ENCODE data around the gene MYO18B. TPM values are rescaled to one million over a fixed set of nuclear protein-coding genes. Genes with fewer than 3 reads are reported as not detected.

The MYO18B gene
- total and polyA plus RNA-seq, 2 of the 4 experiments (the other 2 are of a cell fraction) = under 0.01 TPM; not detected in 1

DNA sequence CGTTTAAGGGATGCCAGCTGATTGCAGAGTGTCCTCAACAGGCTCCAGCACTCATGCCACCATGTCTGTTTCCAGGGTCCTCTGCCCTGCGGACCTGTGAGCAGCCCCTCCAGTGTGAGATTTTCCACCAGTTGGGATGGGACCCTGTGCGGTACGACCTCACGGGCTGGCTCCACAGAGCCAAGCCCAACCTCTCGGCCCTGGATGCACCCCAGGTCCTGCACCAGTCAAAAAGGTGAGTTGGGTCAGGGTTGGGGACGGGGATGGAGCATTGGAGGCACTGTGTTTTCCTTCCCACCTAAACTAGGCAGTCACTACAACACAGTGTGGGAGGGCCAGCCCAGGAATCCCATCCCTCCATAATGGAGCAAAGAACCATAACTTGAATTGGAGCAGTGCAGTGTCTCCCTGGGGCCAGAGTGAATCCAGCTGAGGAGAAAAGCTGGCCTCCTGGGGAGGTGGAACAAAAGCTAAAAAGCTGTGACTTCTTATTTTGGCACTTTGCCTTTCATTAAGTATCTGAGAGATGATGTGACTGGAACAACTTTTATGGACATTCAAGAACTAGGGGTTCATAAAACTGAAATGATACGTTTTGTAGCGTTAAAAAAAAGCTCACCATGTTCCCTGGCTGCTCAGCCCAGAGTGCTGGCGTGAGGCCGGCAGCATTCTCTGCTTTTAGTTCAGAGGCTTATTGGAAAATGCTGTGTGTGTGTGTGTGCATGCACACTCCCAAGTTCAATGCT lies 101.8 kb downstream of the MYO18B start:
- intact Hi-C loops (cut with micrococcal nuclease) (no loop called here), dilution Hi-C loops (cut with HindIII; ENCODE audit: low sequenced_read_pairs, unreplicated experiment) (no loop called here), in situ Hi-C loops (cut with MboI; ENCODE audit: low sequenced_read_pairs) (no loop called here)
- ChIA-PET CTCF (no interaction called here), POLR2A (ENCODE audit: unreplicated experiment) (no interaction called here)
- Histone ChIP-seq H3K4me3 (ENCODE audit: insufficient read depth, low read depth, low read length) (no peak overlapping the region), H3K36me3 (ENCODE audit: control insufficient read depth, insufficient read depth, low read length) (no peaks in the 10 kb centered on the region), H2BK15ac (ENCODE audit: low read depth, low read length) (no peak overlapping the region), H4K91ac (ENCODE audit: insufficient read depth, low read depth, low read length) (no peak overlapping the region), H3K9me3 (ENCODE audit: control insufficient read depth, insufficient read depth, low read length) (peaks cover 12% of the 10 kb centered on the region), H2AFZ (replicated peaks; ENCODE audit: low read length, poor library complexity) (no peak overlapping the region), H4K5ac (ENCODE audit: low read depth, low read length) (no peak overlapping the region), H3K9ac (ENCODE audit: low read depth, low read length) (no peak overlapping the region), H2BK120ac (ENCODE audit: low read depth, low read length) (no peak overlapping the region), H2AK9ac (replicated peaks; ENCODE audit: low read depth, low read length, poor library complexity) (no peak overlapping the region), H3K4me2 (ENCODE audit: low read depth, low read length) (no peak overlapping the region), H3K27ac (ENCODE audit: insufficient read depth, low read length) (no peak overlapping the region), H3K18ac (ENCODE audit: low read depth, low read length) (no peak overlapping the region), H3K23ac (ENCODE audit: low read depth, low read length) (no peak overlapping the region), H3K14ac (replicated peaks; ENCODE audit: low read depth, low read length) (no peak overlapping the region), H2BK5ac (ENCODE audit: low read depth, low read length, poor library complexity, severe bottlenecking) (no peak overlapping the region), H3K79me1 (ENCODE audit: low read depth in 1 of 2, low read length in 2 of 2) (no peaks in the 10 kb centered on the region), H2BK20ac (ENCODE audit: low read depth, low read length) (no peak overlapping the region), H4K8ac (ENCODE audit: low read depth in 2 of 2, low read length in 2 of 2) (no peak overlapping the region), H3K27me3 (ENCODE audit: control insufficient read depth, insufficient read depth, low read length) (no peaks in the 10 kb centered on the region), H2AK5ac (ENCODE audit: low read depth, low read length) (no peak overlapping the region), H4K20me1 (ENCODE audit: insufficient read depth, low read length) (no peaks in the 10 kb centered on the region), H3K4me1 (ENCODE audit: control insufficient read depth, insufficient read depth, low read length) (no peaks in the 10 kb centered on the region), H3K4ac (ENCODE audit: low read depth, low read length) (no peak overlapping the region), H3K9me1 (ENCODE audit: insufficient read depth, low read length) (no peaks in the 10 kb centered on the region), H3K56ac (ENCODE audit: extremely low read depth, insufficient read depth, low read length) (no peak overlapping the region)
- BruUV-seq (replicated peaks) = no TSS peak
- no peak for DNase-seq
- TF ChIP-seq CHD1 (IDR thresholded peaks at IDR 0.05; ENCODE audit: low read depth, low read length) (no peak), POLR2A (IDR thresholded peaks at IDR 0.05; ENCODE audit: low read depth, low read length) (no peak), MXI1 (IDR thresholded peaks at IDR 0.05; ENCODE audit: borderline replicate concordance, low read depth, low read length) (no peak)
- 57% methylated on average over 1 of the region's 11 CpGs; no CpG with 5 or more reads in 1 of the 2 experiments for WGBS, 2 experiments (ENCODE audit: extremely low coverage in 2 of 2, insufficient read length in 1 of 2)
- ATAC-seq (ENCODE audit: low read depth) = no peak
